H1 (cell line): Measurements from ENCODE around the gene ISL2. TPM values are rescaled to one million over a fixed set of nuclear protein-coding genes. Genes with fewer than 3 reads are reported as not detected.

Experiments
- CTCF ChIA-PET: fragments of 300-600 bp; sonication (Branson Sonifier 250); formaldehyde crosslinking; loops from one replicate; lab custom pipeline; 2021; ENCODE audit not compliant: partially characterized antibody; lab: Charles Lee
- POLR2A ChIA-PET: fragments of 300-600 bp; sonication (Branson Sonifier 250); formaldehyde crosslinking; loops from one replicate; lab custom pipeline; 2021; ENCODE audit warnings: inconsistent platforms; ENCODE audit not compliant: partially characterized antibody; lab: Charles Lee
- DNase-seq, 2 experiments: peaks; one replicate each; pipeline versions ENCODE4 v3.0.0 to v3.0.0-alpha.2; 2010 to 2022; ENCODE audit warnings: low spot score in 2 of 2, low read depth in 1 of 2, mixed read lengths in 1 of 2
- FAIRE-seq: peaks from 2 replicates; lab custom pipeline; 2011; peaks lifted over from hg19 to GRCh38; lab: Jason Lieb, UNC
- H2AFZ ChIP-seq: 2 replicates; pipeline ENCODE4 v1.8.1; 2012; ENCODE audit warnings: low read length, inconsistent platforms
- H2AK5ac ChIP-seq: 2 replicates; pipeline ENCODE4 v1.6.1; 2013; ENCODE audit warnings: low read depth, low read length
- H2BK120ac ChIP-seq: replicated peaks from 2 replicates; pipeline ENCODE3; 2013; ENCODE audit warnings: low read depth, low read length, inconsistent platforms
- H2BK12ac ChIP-seq: 2 replicates; pipeline ENCODE4 v1.6.1; 2013; ENCODE audit warnings: low read depth, low read length
- H2BK15ac ChIP-seq: 2 replicates; pipeline ENCODE4 v1.6.1; 2013; ENCODE audit warnings: low read length
- H2BK20ac ChIP-seq: 2 replicates; pipeline ENCODE4 v1.6.1; 2013; ENCODE audit warnings: low read length
- H2BK5ac ChIP-seq: 2 replicates; pipeline ENCODE4 v1.6.1; 2013; ENCODE audit warnings: low read depth, low read length
- H3K14ac ChIP-seq: 2 replicates; pipeline ENCODE4 v1.6.1; 2013; ENCODE audit warnings: inconsistent platforms; ENCODE audit not compliant: insufficient read length
- H3K18ac ChIP-seq: 2 replicates; pipeline ENCODE4 v1.6.1; 2013; ENCODE audit warnings: low read length; ENCODE audit errors: extremely low read depth
- H3K23ac ChIP-seq: 2 replicates; pipeline ENCODE4 v1.6.1; 2013; ENCODE audit warnings: inconsistent platforms; ENCODE audit not compliant: insufficient read length
- H3K23me2 ChIP-seq: 2 replicates; pipeline ENCODE4 v1.6.1; 2013; ENCODE audit warnings: low read depth, low read length
- H3K27ac ChIP-seq: 2 replicates; pipeline ENCODE4 v1.6.1; 2011; ENCODE audit warnings: low read depth, low read length, inconsistent platforms
- H3K27me3 ChIP-seq, 4 experiments: replicated peaks in 1 of 4; 1 replicate in 1 of 4; 2 replicates in 3 of 4; pipeline versions ENCODE4 v1.6.1 to v1.8.1; 2011 to 2013; ENCODE audit warnings: low read length in 3 of 4, mild to moderate bottlenecking in 3 of 4, inconsistent platforms in 2 of 4, mixed read lengths in 2 of 4, moderate library complexity in 1 of 4; ENCODE audit not compliant: control insufficient read depth in 3 of 4, insufficient read depth in 3 of 4; ENCODE audit errors: extremely low read depth in 1 of 4
- H3K36me3 ChIP-seq, 4 experiments: 2 replicates each; pipeline versions ENCODE4 v1.6.1 to v1.8.1; 2011 to 2013; ENCODE audit warnings: mild to moderate bottlenecking in 4 of 4, low read length in 3 of 4, moderate library complexity in 2 of 4, control low read depth in 1 of 4, inconsistent platforms in 1 of 4; ENCODE audit not compliant: insufficient read depth in 4 of 4, control insufficient read depth in 2 of 4
- H3K4ac ChIP-seq: replicated peaks from 2 replicates; pipeline ENCODE3; 2013; ENCODE audit warnings: low read length, low read depth, mixed read lengths, inconsistent platforms; ENCODE audit not compliant: insufficient read length
- H3K4me1 ChIP-seq, 4 experiments: replicated peaks in 1 of 4; 1 replicate in 1 of 4; 2 replicates in 3 of 4; pipeline versions ENCODE4 v1.6.1 to v1.8.1; 2011 to 2013; ENCODE audit warnings: low read length in 3 of 4, inconsistent platforms in 2 of 4, mixed read lengths in 1 of 4; ENCODE audit not compliant: insufficient read depth in 4 of 4, control insufficient read depth in 3 of 4
- H3K4me2 ChIP-seq, 2 experiments: 2 replicates each; pipeline versions ENCODE4 v1.6.1 to v1.8.1; 2011 to 2013; ENCODE audit warnings: low read depth in 2 of 2, low read length in 2 of 2, control low read depth in 1 of 2, inconsistent platforms in 1 of 2, mild to moderate bottlenecking in 1 of 2; ENCODE audit not compliant: insufficient read depth in 1 of 2
- H3K4me3 ChIP-seq, 4 experiments: fragments of 200-600, 300-600 bp in 1 of 4; sonication (generic), shearing (Covaris generic), sonication (Bioruptor Twin) in 1 of 4; 2 replicates each; pipeline versions ENCODE4 v1.5.1 to v1.8.1; 2011 to 2016; ENCODE audit warnings: low read length in 4 of 4, low read depth in 3 of 4, control low read depth in 2 of 4, inconsistent platforms in 2 of 4, mild to moderate bottlenecking in 2 of 4, mixed read lengths in 1 of 4, moderate library complexity in 1 of 4; ENCODE audit not compliant: insufficient read depth in 2 of 4; ENCODE audit errors: extremely low read depth in 1 of 4
- H3K56ac ChIP-seq: replicated peaks from 2 replicates; pipeline ENCODE3; 2013; ENCODE audit warnings: low read depth, mild to moderate bottlenecking, mixed read lengths, low read length, inconsistent platforms; ENCODE audit not compliant: insufficient read length
- H3K79me1 ChIP-seq: 2 replicates; pipeline ENCODE4 v1.6.1; 2013; ENCODE audit warnings: low read depth, low read length, control low read depth
- H3K79me2 ChIP-seq, 2 experiments: 2 replicates each; pipeline versions ENCODE4 v1.6.1 to v1.8.1; 2012 to 2013; ENCODE audit warnings: low read length in 2 of 2, mild to moderate bottlenecking in 2 of 2, inconsistent platforms in 1 of 2; ENCODE audit not compliant: insufficient read depth in 2 of 2, control insufficient read depth in 1 of 2
- H3K9ac ChIP-seq, 4 experiments: replicated peaks in 1 of 4; 1 replicate in 1 of 4; 2 replicates in 3 of 4; pipeline versions ENCODE4 v1.6.1 to v1.8.1; 2011 to 2013; ENCODE audit warnings: low read depth in 3 of 4, low read length in 3 of 4, control low read depth in 2 of 4, mild to moderate bottlenecking in 2 of 4, moderate library complexity in 2 of 4, inconsistent platforms in 1 of 4; ENCODE audit errors: extremely low read depth in 1 of 4
- H3K9me3 ChIP-seq, 2 experiments: 2 replicates each; pipeline versions ENCODE4 v1.6.1 to v1.8.1; 2012 to 2013; ENCODE audit warnings: mild to moderate bottlenecking in 2 of 2, moderate library complexity in 2 of 2, control low read depth in 1 of 2, inconsistent platforms in 1 of 2, low read depth in 1 of 2, low read length in 1 of 2, mixed read lengths in 1 of 2; ENCODE audit not compliant: insufficient read depth in 2 of 2
- H4K20me1 ChIP-seq, 2 experiments: replicated peaks in 1 of 2; 2 replicates each; pipeline versions ENCODE3 to v1.8.1; 2011 to 2013; ENCODE audit warnings: inconsistent platforms in 2 of 2, low read length in 2 of 2, mild to moderate bottlenecking in 1 of 2; ENCODE audit not compliant: insufficient read depth in 2 of 2, control insufficient read depth in 1 of 2
- H4K5ac ChIP-seq: 2 replicates; pipeline ENCODE4 v1.6.1; 2013; ENCODE audit warnings: low read length, low read depth, mixed read lengths, inconsistent platforms; ENCODE audit not compliant: insufficient read length
- H4K8ac ChIP-seq: 2 replicates; pipeline ENCODE4 v1.8.0; 2013; ENCODE audit warnings: mild to moderate bottlenecking, moderate library complexity, low read length, inconsistent platforms; ENCODE audit not compliant: insufficient read depth; ENCODE audit errors: extremely low read depth
- H4K91ac ChIP-seq: replicated peaks from 2 replicates; pipeline ENCODE3; 2013; ENCODE audit warnings: low read length, mixed read lengths, inconsistent platforms; ENCODE audit not compliant: insufficient read length
- BRCA1 ChIP-seq: IDR thresholded peaks from 2 replicates; pipeline ENCODE4 v1.6.1; 2012; ENCODE audit warnings: low read depth, low read length, improper control_type of control experiment
- EGR1 ChIP-seq: IDR thresholded peaks from 2 replicates; pipeline ENCODE4 v1.6.1; 2011; ENCODE audit warnings: low read depth, low read length, borderline replicate concordance
- EP300 ChIP-seq, 2 experiments: IDR thresholded peaks; 1 replicate in 1 of 2; 2 replicates in 1 of 2; pipeline ENCODE4 v1.6.1; 2011 to 2012; ENCODE audit warnings: low read depth in 2 of 2, low read length in 2 of 2, mild to moderate bottlenecking in 2 of 2, borderline replicate concordance in 1 of 2, inconsistent platforms in 1 of 2, moderate library complexity in 1 of 2
- JUN ChIP-seq: IDR thresholded peaks from 2 replicates; pipeline ENCODE4 v1.6.1; 2011; ENCODE audit warnings: low read depth, mild to moderate bottlenecking, improper control_type of control experiment, low read length
- MAFK ChIP-seq: IDR thresholded peaks from 2 replicates; pipeline ENCODE4 v1.6.1; 2012; ENCODE audit warnings: low read depth, mild to moderate bottlenecking, improper control_type of control experiment, low read length
- PHF8 ChIP-seq: fragments of 200-600 bp; sonication (generic); conservative IDR thresholded peaks from 2 replicates; pipeline ENCODE4 v1.7.1; 2012; ENCODE audit warnings: low read depth, mild to moderate bottlenecking, inconsistent platforms, low read length, moderate library complexity
- RNF2 ChIP-seq: fragments of 200-900, 300-1000 bp; sonication (generic); IDR thresholded peaks from 2 replicates; pipeline ENCODE4 v1.7.1; 2016; ENCODE audit warnings: borderline replicate concordance, low read depth, mild to moderate bottlenecking, antibody characterized with exemption, low read length; ENCODE audit not compliant: poor library complexity, severe bottlenecking; ENCODE audit errors: missing control alignments
- SIRT6 ChIP-seq: IDR thresholded peaks from one replicate; pipeline ENCODE4 v1.7.1; 2012; ENCODE audit warnings: low read length, inconsistent platforms
- SP1 ChIP-seq: IDR thresholded peaks from 2 replicates; pipeline ENCODE4 v1.6.1; 2011; ENCODE audit warnings: low read depth, low read length
- SUZ12 ChIP-seq: fragments of 200-600 bp; sonication (generic); IDR thresholded peaks from 2 replicates; pipeline ENCODE4 v1.6.1; 2012; ENCODE audit warnings: mild to moderate bottlenecking, inconsistent platforms, low read length, moderate library complexity, mixed read lengths
- TAF7 ChIP-seq: optimal IDR thresholded peaks from 2 replicates; pipeline ENCODE3; 2011; ENCODE audit warnings: low read depth, mild to moderate bottlenecking, inconsistent platforms, low read length, moderate library complexity, borderline replicate concordance
- WGBS, 2 experiments: shearing (Covaris generic) in 1 of 2; methylation state at CpG; one replicate each; pipeline versions ENCODE4 v1.1.6 to v1.1.7; 2013 to 2015; ENCODE audit warnings: low lambda C conversion rate in 2 of 2, mixed read lengths in 2 of 2, inconsistent platforms in 1 of 2, low coverage in 1 of 2, missing lambda C conversion rate in 1 of 2; ENCODE audit not compliant: insufficient replicate concordance in 2 of 2, insufficient coverage in 1 of 2, insufficient read length in 1 of 2; ENCODE audit errors: extremely low coverage in 1 of 2, missing lambda C conversion rate in 1 of 2; 5-methylcytosine and 5-hydroxymethylcytosine counted together
- polyA plus RNA-seq, 7 experiments: library from polyadenylated mRNA; depleted of rRNA in 3 of 7; stranded (reverse) in 5 of 7; unstranded in 2 of 7; fragments of >200 nt in 5 of 7; fragments of 200-250 nt in 2 of 7; gene quantifications; 1 replicate in 5 of 7; 2 replicates in 1 of 7; 4 replicates in 1 of 7; pipeline versions ENCODE4 v1.2.1 to v1.2.3, GENCODE V29; 2011 to 2013; ENCODE audit warnings: missing spikeins in 2 of 7, mixed read lengths in 2 of 7
- total RNA-seq: library from RNA; stranded (reverse); fragmentation: NEBNext Ultra II Directional; extraction: Animal tissue kit (Norgen Biotek cat#: 25700); gene quantifications from 2 replicates; pipeline ENCODE4 v1.2.1, GENCODE V29; 2021

Gene ISL2
- total and polyA plus RNA-seq, 2 of the 8 experiments (the other 6 are each of a cell fraction or from before 2014, with no cell fraction given), result 0.32 to 0.99 TPM

DNA sequence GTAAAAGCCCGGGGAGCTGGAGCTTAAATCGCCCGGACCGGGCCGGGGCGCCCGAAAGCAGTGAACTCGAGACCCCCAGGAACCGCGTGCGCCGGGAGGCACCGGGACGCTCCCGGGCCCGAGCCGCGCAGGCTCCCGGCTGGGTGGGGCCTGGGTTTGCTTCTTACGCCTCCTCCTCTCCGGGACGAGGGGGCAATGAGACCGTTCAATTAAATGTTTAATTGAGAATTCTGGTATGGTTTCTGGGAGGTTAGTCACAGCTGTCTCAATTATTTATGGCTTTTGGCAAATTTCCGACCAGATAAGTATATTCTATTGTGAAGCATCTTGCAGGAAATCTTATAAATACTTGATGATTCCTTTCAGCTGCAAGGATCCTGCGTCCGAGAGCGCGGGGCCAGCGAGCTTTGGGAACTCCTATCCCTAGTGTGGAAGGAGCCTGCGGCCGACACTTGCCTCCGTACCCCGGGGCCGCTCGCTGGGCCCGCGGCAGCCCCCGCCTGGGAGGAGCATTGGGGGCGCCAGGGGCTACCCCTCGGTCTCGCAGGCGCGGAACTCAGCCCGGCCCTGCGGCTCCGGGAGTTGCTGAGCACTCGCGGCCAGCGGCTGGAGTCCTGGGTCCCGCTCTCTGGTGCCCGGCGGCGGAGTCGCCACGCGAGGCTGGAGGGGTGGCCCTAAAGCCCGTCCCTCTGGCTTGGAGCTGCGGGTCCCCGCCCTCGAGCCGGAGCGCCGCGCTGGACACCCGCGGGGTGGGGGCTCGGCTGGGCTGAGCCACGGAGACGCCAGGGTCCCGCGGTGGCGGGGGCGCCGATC is 10.3 kb downstream of the ISL2 start:
- peaks cover 0 to 10% of the 10 kb centered on the region in 2 experiments; a peak in 1 of 4 replicates for H3K9me3 ChIP-seq
- H3K4me3 ChIP-seq, result peak overlapping the region; percentile 51 to 68 (median 60)
- 0% methylated on average over 59 of the region's 74 CpGs; no CpG with 5 or more reads in 1 of the 2 experiments for WGBS, 2 experiments
- H3K27ac ChIP-seq, result no peak overlapping the region
- no peak overlapping the region for H2AFZ ChIP-seq
- H3K23ac ChIP-seq, result no peak overlapping the region
- H4K91ac ChIP-seq, result no peak overlapping the region
- ChIA-PET POLR2A (interaction anchor here (0.5 to 5.0 kb wide), 6 partner anchors 10 to 585 kb away, joined by 3 to 55 read pairs (median 3); partner anchors contain the start of genes ISL2 and RCN2), CTCF (interaction anchor here (1.5 to 3.6 kb wide), 4 partner anchors 11 to 155 kb away, joined by 4 to 22 read pairs (median 6); no protein-coding TSS in a partner anchor)
- DNase-seq (peak in 1 of 2 experiments; percentile 69), FAIRE-seq (no peak)
- H3K4me2 ChIP-seq, result peak overlapping the region; percentile 77 to 84
- H2BK15ac ChIP-seq, result no peak overlapping the region
- H2AK5ac ChIP-seq, result no peak overlapping the region
- peaks cover 0 to 8% (median 3%) of the 10 kb centered on the region in 4 experiments; a peak in 6 of 7 replicates for H3K4me1 ChIP-seq
- H3K18ac ChIP-seq, result no peak overlapping the region
- H3K79me2 ChIP-seq, result no peaks in the 10 kb centered on the region
- peaks cover 5 to 13% of the 10 kb centered on the region in 2 experiments for H4K20me1 ChIP-seq
- no peak overlapping the region for H2BK5ac ChIP-seq
- peaks cover 57 to 81% (median 67%) of the 10 kb centered on the region in 4 experiments for H3K27me3 ChIP-seq
- no peak overlapping the region for H3K56ac ChIP-seq
- H3K14ac ChIP-seq, result no peak overlapping the region
- no peak overlapping the region for H3K4ac ChIP-seq
- H3K23me2 ChIP-seq, result peaks cover 8% of the 10 kb centered on the region; the same call in 1 of the 2 replicates
- no peak overlapping the region for H2BK12ac ChIP-seq
- no peak overlapping the region for H4K8ac ChIP-seq
- H2BK120ac ChIP-seq, result no peak overlapping the region
- peaks cover 0 to 10% (median 0%) of the 10 kb centered on the region in 4 experiments; a peak in 1 of 8 replicates for H3K36me3 ChIP-seq
- H4K5ac ChIP-seq, result no peak overlapping the region
- no peak overlapping the region for H3K9ac ChIP-seq
- no peaks in the 10 kb centered on the region for H3K79me1 ChIP-seq
- no peak overlapping the region for H2BK20ac ChIP-seq
- TF ChIP-seq TAF7 (no peak), MAFK (no peak), RNF2 (peak; percentile 68), EGR1 (no peak), SUZ12 (peak; percentile 92), BRCA1 (no peak), SP1 (no peak), SIRT6 (no peak), PHF8 (0 out of 2 replicates have a peak, but pooled peaks have one; percentile 42), JUN (no peak), EP300 (IDR thresholded peaks at IDR 0.05; ENCODE audit: borderline replicate concordance in 1 of 2, low read depth in 2 of 2, low read length in 2 of 2) (no peak)
